PC-3 (cell line): ENCODE measurements around the gene RSPRY1. TPM values are rescaled to one million over a fixed set of nuclear protein-coding genes. Genes with fewer than 3 reads are reported as not detected.

Experiments used
- ATAC-seq: fragments of 200-7000 bp; cut with Tn5 transposase; 2 replicates; pipeline ENCODE4 v1.9.1; 2020; ENCODE audit warnings: mild to moderate bottlenecking, moderate library complexity
- BruUV-seq: library from RNA; stranded (reverse); fragments of 400-500 nt; replicated peaks from 2 replicates; lab custom pipeline; 2021; lab: Mats Ljungman, UMichigan
- CTCF ChIA-PET: fragments of 300-600 bp; sonication (Branson Sonifier 250); formaldehyde crosslinking; loops from one replicate; lab custom pipeline; 2022; ENCODE audit warnings: antibody characterized with exemption; lab: Charles Lee
- POLR2A ChIA-PET: fragments of 300-600 bp; sonication (Branson Sonifier 250); formaldehyde crosslinking; loops from one replicate; lab custom pipeline; 2022; ENCODE audit warnings: antibody characterized with exemption; ENCODE audit not compliant: unreplicated experiment; lab: Charles Lee
- DNase-seq: peaks from one replicate; pipeline ENCODE4 v3.0.0-alpha.2; 2015
- H2AFZ ChIP-seq: fragments of 300-600 bp; sonication (generic); 2 replicates; pipeline ENCODE4 v1.6.0; 2016; ENCODE audit warnings: antibody characterized with exemption, low read length
- H3F3A ChIP-seq: fragments of 300-600 bp; sonication (generic); one replicate; pipeline ENCODE4 v1.6.0; 2017; ENCODE audit warnings: antibody characterized with exemption, low read length, control low read depth, mild to moderate bottlenecking; ENCODE audit not compliant: unreplicated experiment
- H3K27ac ChIP-seq: fragments of 300-600 bp; sonication (generic); 2 replicates; pipeline ENCODE4 v1.5.1; 2016; ENCODE audit warnings: mild to moderate bottlenecking, low read length
- H3K27me3 ChIP-seq: fragments of 300-600 bp; sonication (generic); 2 replicates; pipeline ENCODE4 v1.6.1; 2016; ENCODE audit warnings: low read length, mixed read lengths
- H3K36me3 ChIP-seq: fragments of 300-600 bp; sonication (generic); 2 replicates; pipeline ENCODE4 v1.6.1; 2016; ENCODE audit warnings: low read depth, mixed run types, low read length, mixed read lengths
- H3K4me1 ChIP-seq: fragments of 300-600 bp; sonication (generic); 2 replicates; pipeline ENCODE4 v1.5.1; 2016; ENCODE audit warnings: low read length; ENCODE audit not compliant: insufficient read depth
- H3K4me2 ChIP-seq: fragments of 300-600 bp; sonication (generic); 2 replicates; pipeline ENCODE4 v1.6.0; 2016; ENCODE audit warnings: low read length
- H3K4me3 ChIP-seq: fragments of 300-600 bp; sonication (generic); 2 replicates; pipeline ENCODE4 v1.5.1; 2016; ENCODE audit warnings: mild to moderate bottlenecking, low read length, mixed read lengths
- H3K79me2 ChIP-seq: fragments of 300-600 bp; sonication (generic); 2 replicates; pipeline ENCODE4 v1.6.1; 2017; ENCODE audit warnings: low read length, mixed read lengths
- H3K9ac ChIP-seq: fragments of 300-600 bp; sonication (generic); 2 replicates; pipeline ENCODE4 v1.6.0; 2016; ENCODE audit warnings: mild to moderate bottlenecking, low read length
- H3K9me2 ChIP-seq: fragments of 300-600 bp; sonication (generic); replicated peaks from 2 replicates; pipeline ENCODE4 v1.6.1; 2016; ENCODE audit warnings: mixed run types, low read length, mixed read lengths
- H3K9me3 ChIP-seq: fragments of 300-600 bp; sonication (generic); 2 replicates; pipeline ENCODE4 v1.6.1; 2016; ENCODE audit warnings: low read length, mixed read lengths
- H4K20me1 ChIP-seq: fragments of 300-600 bp; sonication (generic); 2 replicates; pipeline ENCODE4 v1.6.1; 2016; ENCODE audit warnings: low read length, mixed read lengths
- EZH2 ChIP-seq: fragments of 300-600 bp; sonication (generic); IDR thresholded peaks from one replicate; pipeline ENCODE4 v1.6.1; 2017; ENCODE audit warnings: antibody characterized with exemption, mild to moderate bottlenecking, low read length; ENCODE audit not compliant: unreplicated experiment
- EZH2phosphoT487 ChIP-seq: fragments of 300-600 bp; sonication (generic); IDR thresholded peaks from 2 replicates; pipeline ENCODE4 v1.6.1; 2018; ENCODE audit warnings: mild to moderate bottlenecking, antibody characterized with exemption, low read length, borderline replicate concordance
- intact Hi-C: fragments of 100-400 bp; cut with micrococcal nuclease; formaldehyde crosslinking; loops from 2 replicates; pipeline ENCODE4 v1.9.0; 2023
- total RNA-seq: library from RNA; depleted of rRNA; stranded (reverse); fragments of >200 nt; gene quantifications from 2 replicates; pipeline ENCODE4 v1.2.3, GENCODE V29; 2014
- TF ChIP-seq, protein P1 (sequence below): fragments of 300-600 bp; sonication (generic); conservative IDR thresholded peaks from 2 replicates; pipeline ENCODE4 v1.5.1; 2017; ENCODE audit warnings: antibody characterized with exemption, low read depth, mild to moderate bottlenecking, low read length

RSPRY1 gene
- total RNA-seq, 1 experiment from 2014 or later, result 17.5 TPM

- TF ChIP-seq EZH2phosphoT487 (no peak), EZH2 (no peak)
- TF ChIP-seq, protein P1, sequence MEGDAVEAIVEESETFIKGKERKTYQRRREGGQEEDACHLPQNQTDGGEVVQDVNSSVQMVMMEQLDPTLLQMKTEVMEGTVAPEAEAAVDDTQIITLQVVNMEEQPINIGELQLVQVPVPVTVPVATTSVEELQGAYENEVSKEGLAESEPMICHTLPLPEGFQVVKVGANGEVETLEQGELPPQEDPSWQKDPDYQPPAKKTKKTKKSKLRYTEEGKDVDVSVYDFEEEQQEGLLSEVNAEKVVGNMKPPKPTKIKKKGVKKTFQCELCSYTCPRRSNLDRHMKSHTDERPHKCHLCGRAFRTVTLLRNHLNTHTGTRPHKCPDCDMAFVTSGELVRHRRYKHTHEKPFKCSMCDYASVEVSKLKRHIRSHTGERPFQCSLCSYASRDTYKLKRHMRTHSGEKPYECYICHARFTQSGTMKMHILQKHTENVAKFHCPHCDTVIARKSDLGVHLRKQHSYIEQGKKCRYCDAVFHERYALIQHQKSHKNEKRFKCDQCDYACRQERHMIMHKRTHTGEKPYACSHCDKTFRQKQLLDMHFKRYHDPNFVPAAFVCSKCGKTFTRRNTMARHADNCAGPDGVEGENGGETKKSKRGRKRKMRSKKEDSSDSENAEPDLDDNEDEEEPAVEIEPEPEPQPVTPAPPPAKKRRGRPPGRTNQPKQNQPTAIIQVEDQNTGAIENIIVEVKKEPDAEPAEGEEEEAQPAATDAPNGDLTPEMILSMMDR, result no peak
- no peak for ATAC-seq
- Histone ChIP-seq H3K9ac (no peak overlapping the region), H3K36me3 (peaks cover 38% of the 10 kb centered on the region), H3K27ac (no peak overlapping the region), H3F3A (no peaks in the 10 kb centered on the region), H3K4me1 (no peaks in the 10 kb centered on the region), H3K4me3 (no peak overlapping the region), H3K27me3 (no peaks in the 10 kb centered on the region), H4K20me1 (no peaks in the 10 kb centered on the region), H3K9me3 (no peaks in the 10 kb centered on the region), H2AFZ (no peak overlapping the region), H3K9me2 (no peaks in the 10 kb centered on the region), H3K79me2 (no peaks in the 10 kb centered on the region), H3K4me2 (no peak overlapping the region)
- POLR2A ChIA-PET, result no interaction called here
- no TSS peak for BruUV-seq
- intact Hi-C loops, result no loop called here
- no peak for DNase-seq
- CTCF ChIA-PET, result no interaction called here
These were observed 39.8 kb downstream of the RSPRY1 start for GRCh38 chr16:57225978-57226377.

- POLR2A ChIA-PET, result no interaction called here
- Histone ChIP-seq H3K9ac (no peak overlapping the region), H2AFZ (no peak overlapping the region), H3K9me2 (no peaks in the 10 kb centered on the region), H3K36me3 (peaks cover 38% of the 10 kb centered on the region), H3K27me3 (no peaks in the 10 kb centered on the region), H3K4me3 (no peak overlapping the region), H3K4me2 (no peak overlapping the region), H3K79me2 (no peaks in the 10 kb centered on the region), H4K20me1 (no peaks in the 10 kb centered on the region), H3K4me1 (no peaks in the 10 kb centered on the region), H3F3A (no peaks in the 10 kb centered on the region), H3K27ac (no peak overlapping the region), H3K9me3 (no peaks in the 10 kb centered on the region)
- CTCF ChIA-PET, result interaction anchor here (0.6 kb wide), 1 partner anchor 73 kb away, joined by 3 read pairs; no protein-coding TSS in a partner anchor
- TF ChIP-seq, protein P1, result no peak
- TF ChIP-seq EZH2phosphoT487 (no peak), EZH2 (no peak)
- no peak for ATAC-seq
- no peak for DNase-seq
- intact Hi-C loops, result no loop called here
- no TSS peak for BruUV-seq
These were observed 40.8 kb downstream of the RSPRY1 start for GRCh38 chr16:57226701-57227621.

DNA sequence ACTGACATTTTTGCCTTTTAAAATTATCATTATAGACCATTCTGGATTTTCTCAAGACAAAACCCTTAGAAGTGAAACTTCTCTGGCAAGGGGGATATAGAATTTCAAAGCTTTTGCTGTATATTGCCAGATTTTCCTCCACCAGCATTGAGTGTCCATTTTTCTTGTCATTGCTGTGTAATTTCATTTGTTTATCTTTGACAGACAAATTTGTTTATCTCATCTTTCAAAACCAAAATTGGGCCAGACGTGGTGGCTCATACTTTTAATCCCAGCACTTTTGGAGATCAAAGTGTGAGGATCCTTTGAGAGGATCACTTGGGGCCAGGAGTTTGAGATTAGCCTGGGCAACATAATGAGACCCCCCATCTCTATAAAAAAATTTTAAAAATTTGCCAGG is 43.0 kb downstream of the RSPRY1 start:
- Histone ChIP-seq H3K27me3 (no peaks in the 10 kb centered on the region), H3K9me3 (no peaks in the 10 kb centered on the region), H3K36me3 (peaks cover 32% of the 10 kb centered on the region), H3K27ac (no peak overlapping the region), H3K4me2 (no peak overlapping the region), H3F3A (no peaks in the 10 kb centered on the region), H3K4me3 (no peak overlapping the region), H3K79me2 (no peaks in the 10 kb centered on the region), H3K4me1 (no peaks in the 10 kb centered on the region), H2AFZ (no peak overlapping the region), H3K9ac (no peak overlapping the region), H3K9me2 (no peaks in the 10 kb centered on the region), H4K20me1 (no peaks in the 10 kb centered on the region)
- ATAC-seq, result no peak
- TF ChIP-seq EZH2 (no peak), EZH2phosphoT487 (no peak)
- TF ChIP-seq, protein P1, result no peak
- DNase-seq, result no peak
- ChIA-PET POLR2A (no interaction called here), CTCF (no interaction called here)
- intact Hi-C loops, result no loop called here
- no TSS peak for BruUV-seq
